Esophagus squamous epithelium (tissue), 4 donors: Measurements from ENCODE around the gene BMP2K.

Source experiments
- CTCF ChIP-seq, 6 experiments: fragments of 450-650 bp in 4 of 6; fragments of 200-600 bp in 2 of 6; sonication (generic) in 2 of 6; IDR thresholded peaks; one replicate each; pipeline ENCODE4 v1.5.1; 2016 to 2019; ENCODE audit warnings: antibody characterized with exemption in 6 of 6, mild to moderate bottlenecking in 4 of 6, moderate library complexity in 4 of 6
- POLR2A ChIP-seq, 4 donors: fragments of 450-650 bp; IDR thresholded peaks; one replicate each; pipeline ENCODE4 v1.6.1; 2017; ENCODE audit warnings: antibody characterized with exemption in 4 of 4, mild to moderate bottlenecking in 4 of 4, moderate library complexity in 3 of 4

DNA sequence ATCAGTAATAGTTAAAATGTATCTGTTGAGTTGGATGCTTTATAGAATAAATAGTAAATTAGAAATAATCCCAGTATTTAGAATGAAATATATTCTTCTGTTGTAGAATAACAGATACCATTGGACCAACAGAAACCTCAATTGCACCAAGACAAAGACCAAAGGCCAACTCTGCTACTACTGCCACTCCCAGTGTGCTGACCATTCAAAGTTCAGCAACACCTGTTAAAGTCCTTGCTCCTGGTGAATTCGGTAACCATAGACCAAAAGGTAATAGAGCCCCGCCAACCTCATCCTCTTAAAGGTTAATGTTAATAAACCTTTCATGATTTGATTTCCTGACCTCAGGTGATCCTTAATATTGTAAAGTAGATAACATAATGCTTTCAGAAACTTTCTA, 89.3 kb downstream of the BMP2K start:
- TF ChIP-seq CTCF (IDR thresholded peaks at IDR 0.05), result no peak
- no peak for TF ChIP-seq POLR2A (IDR thresholded peaks at IDR 0.05)
